ENCODE measurements around the gene CARHSP1. TPM values are rescaled to one million over a fixed set of nuclear protein-coding genes. Genes with fewer than 3 reads are reported as not detected.

CARHSP1 gene
- total and polyA plus RNA-seq, 2 of the 4 experiments (the other 2 are of a cell fraction), result 121 to 138 TPM

GRCh38 chr16:8806272-8806983, 62.4 kb downstream of the CARHSP1 start:
- CTCF ChIA-PET, result interaction anchor here (0.9 kb wide), 1 partner anchor 47 kb away, joined by 3 read pairs; no protein-coding TSS in a partner anchor

More at GRCh38 chr16:8806272-8806983, 62.4 kb downstream of the CARHSP1 start:
- H3K36me3 ChIP-seq (ENCODE audit: control insufficient read depth, insufficient read depth, low read length), result peaks cover 71% of the 10 kb centered on the region
- no peak overlapping the region for H3K4me3 ChIP-seq (ENCODE audit: insufficient read depth, low read depth, low read length)
- ATAC-seq (ENCODE audit: low read depth), result no peak
- intact Hi-C loops (cut with micrococcal nuclease), result no loop called here
- H2AK5ac ChIP-seq (ENCODE audit: low read depth, low read length), result no peak overlapping the region
- dilution Hi-C loops (cut with HindIII; ENCODE audit: low sequenced_read_pairs, unreplicated experiment), result no loop called here
- H3K18ac ChIP-seq (ENCODE audit: low read depth, low read length), result no peak overlapping the region
- H3K4ac ChIP-seq (ENCODE audit: low read depth, low read length), result no peak overlapping the region
- no peaks in the 10 kb centered on the region for H3K4me1 ChIP-seq (ENCODE audit: control insufficient read depth, insufficient read depth, low read length)
- in situ Hi-C loops (cut with MboI; ENCODE audit: low sequenced_read_pairs), result no loop called here
- no peak overlapping the region for H3K56ac ChIP-seq (ENCODE audit: extremely low read depth, insufficient read depth, low read length)
- H3K27ac ChIP-seq (ENCODE audit: insufficient read depth, low read length), result no peak overlapping the region
- no peak overlapping the region for H2BK120ac ChIP-seq (ENCODE audit: low read depth, low read length)
- H3K23ac ChIP-seq (ENCODE audit: low read depth, low read length), result no peak overlapping the region
- TF ChIP-seq ELK1 (IDR thresholded peaks at IDR 0.05; ENCODE audit: borderline replicate concordance, low read depth, low read length), result no peak
- TF ChIP-seq USF2 (IDR thresholded peaks at IDR 0.05; ENCODE audit: low read depth, low read length), result no peak
- TF ChIP-seq FOS (IDR thresholded peaks at IDR 0.05; ENCODE audit: low read depth, low read length), result no peak
- TF ChIP-seq CTCF (conservative IDR thresholded peaks at IDR 0.05; ENCODE audit: low read depth, low read length), result no peak
- TF ChIP-seq SMC3 (IDR thresholded peaks at IDR 0.05; ENCODE audit: low read depth, low read length), result no peak
- TF ChIP-seq MXI1 (IDR thresholded peaks at IDR 0.05; ENCODE audit: borderline replicate concordance, low read depth, low read length), result no peak
- no peak for TF ChIP-seq MAZ (IDR thresholded peaks at IDR 0.05; ENCODE audit: borderline replicate concordance, low read depth, low read length)
- TF ChIP-seq NFE2L2 (IDR thresholded peaks at IDR 0.05; ENCODE audit: low read depth, low read length), result no peak
- no peak for TF ChIP-seq POLR2A (IDR thresholded peaks at IDR 0.05; ENCODE audit: low read depth, low read length)
- TF ChIP-seq RAD21 (IDR thresholded peaks at IDR 0.05; ENCODE audit: low read length), result no peak
- no peak for TF ChIP-seq RCOR1 (IDR thresholded peaks at IDR 0.05; ENCODE audit: insufficient replicate concordance, low read length)
- no peak for TF ChIP-seq BHLHE40 (IDR thresholded peaks at IDR 0.05; ENCODE audit: low read depth, low read length)
- no peaks in the 10 kb centered on the region for H3K9me1 ChIP-seq (ENCODE audit: insufficient read depth, low read length)
- H4K20me1 ChIP-seq (ENCODE audit: insufficient read depth, low read length), result peaks cover 58% of the 10 kb centered on the region
- H4K5ac ChIP-seq (ENCODE audit: low read depth, low read length), result no peak overlapping the region
- H2BK15ac ChIP-seq (ENCODE audit: low read depth, low read length), result no peak overlapping the region
- no peak overlapping the region for H2BK5ac ChIP-seq (ENCODE audit: low read depth, low read length, poor library complexity, severe bottlenecking)
- no peak overlapping the region for H4K8ac ChIP-seq (ENCODE audit: low read depth in 2 of 2, low read length in 2 of 2)
- no peak overlapping the region for H3K9ac ChIP-seq (ENCODE audit: low read depth, low read length)
- POLR2A ChIA-PET (ENCODE audit: unreplicated experiment), result interaction anchor here (0.6 kb wide), 2 partner anchors 110 to 150 kb away, joined by 3 to 6 read pairs; no protein-coding TSS in a partner anchor
- H3K4me2 ChIP-seq (ENCODE audit: low read depth, low read length), result no peak overlapping the region
- no peak overlapping the region for H2AK9ac ChIP-seq (replicated peaks; ENCODE audit: low read depth, low read length, poor library complexity)
- BruUV-seq (replicated peaks), result no TSS peak
- H3K9me3 ChIP-seq (ENCODE audit: control insufficient read depth, insufficient read depth, low read length), result no peaks in the 10 kb centered on the region
- WGBS, 2 experiments (ENCODE audit: extremely low coverage in 2 of 2, insufficient read length in 1 of 2), result no CpG with 5 or more reads among the region's 13 CpGs
- no peaks in the 10 kb centered on the region for H3K27me3 ChIP-seq (ENCODE audit: control insufficient read depth, insufficient read depth, low read length)
- H2BK20ac ChIP-seq (ENCODE audit: low read depth, low read length), result no peak overlapping the region
- DNase-seq, result no peak
- peaks cover 42 to 48% of the 10 kb centered on the region in 2 experiments for H3K79me1 ChIP-seq (ENCODE audit: low read depth in 1 of 2, low read length in 2 of 2)
- no peak overlapping the region for H4K91ac ChIP-seq (ENCODE audit: insufficient read depth, low read depth, low read length)
- no peak overlapping the region for H2AFZ ChIP-seq (replicated peaks; ENCODE audit: low read length, poor library complexity)
- H3K14ac ChIP-seq (replicated peaks; ENCODE audit: low read depth, low read length), result no peak overlapping the region
